Measurements from ENCODE around the gene SIGLEC5. TPM values are rescaled to one million over a fixed set of nuclear protein-coding genes. Genes with fewer than 3 reads are reported as not detected.

Gene SIGLEC5
- total RNA-seq, 2 experiments from 2014 or later, result not detected

DNA sequence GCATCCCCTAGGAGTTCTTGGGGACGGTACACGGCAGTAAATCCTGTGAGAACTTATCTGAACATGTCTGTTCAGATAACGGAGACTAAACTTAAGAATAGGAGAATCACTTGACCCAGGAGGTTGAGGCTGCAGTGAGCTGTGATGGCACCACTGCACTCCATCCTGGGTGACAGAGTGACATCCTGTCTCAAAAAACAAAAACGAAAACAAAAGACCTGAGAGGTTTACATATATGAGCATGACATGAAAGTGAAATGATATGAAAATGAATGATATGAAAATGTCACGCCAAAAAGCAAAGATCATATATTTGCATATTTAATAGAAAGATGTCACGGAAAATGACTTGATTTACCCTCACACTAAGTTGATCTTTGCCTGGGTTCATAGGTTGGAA is 53.4 kb downstream of the SIGLEC5 start:
- no peaks in the 10 kb centered on the region for H3K27me3 Mint-ChIP-seq
- H3K4me3 Mint-ChIP-seq, result no peak overlapping the region
- DNase-seq, result no peak
- H3K27ac Mint-ChIP-seq, result no peak overlapping the region
- no peaks in the 10 kb centered on the region for H3K9me3 Mint-ChIP-seq
- H3K4me1 Mint-ChIP-seq, result peaks cover 18% of the 10 kb centered on the region
- H3K36me3 Mint-ChIP-seq, result peaks cover 68% of the 10 kb centered on the region

DNA sequence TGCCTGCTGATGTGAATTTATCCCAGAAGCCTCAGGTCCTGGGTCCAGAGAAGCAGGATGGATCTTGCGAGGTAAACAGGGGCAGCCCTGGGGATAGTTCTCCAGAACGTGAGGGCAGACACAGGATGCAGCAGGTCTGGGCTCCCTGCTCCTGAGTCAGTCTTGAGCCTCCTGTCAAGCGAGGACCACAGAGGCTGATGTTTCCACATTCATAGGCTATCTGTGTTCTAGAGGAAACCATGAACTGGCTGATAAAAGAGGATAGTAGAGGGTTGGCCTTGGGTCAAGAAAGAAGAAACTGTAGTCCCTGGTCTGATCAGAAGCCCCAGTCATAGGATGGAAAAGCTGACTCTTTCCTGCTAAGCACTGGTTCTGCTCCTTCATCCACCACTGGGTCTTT is 56.9 kb downstream of the SIGLEC5 start:
- Mint-ChIP-seq H3K36me3 (peaks cover 50% of the 10 kb centered on the region), H3K27ac (no peak overlapping the region), H3K4me3 (peak overlapping the region; percentile 7), H3K9me3 (peaks cover 2% of the 10 kb centered on the region), H3K27me3 (peaks cover 1% of the 10 kb centered on the region), H3K4me1 (peaks cover 26% of the 10 kb centered on the region)
- no peak for DNase-seq

DNA sequence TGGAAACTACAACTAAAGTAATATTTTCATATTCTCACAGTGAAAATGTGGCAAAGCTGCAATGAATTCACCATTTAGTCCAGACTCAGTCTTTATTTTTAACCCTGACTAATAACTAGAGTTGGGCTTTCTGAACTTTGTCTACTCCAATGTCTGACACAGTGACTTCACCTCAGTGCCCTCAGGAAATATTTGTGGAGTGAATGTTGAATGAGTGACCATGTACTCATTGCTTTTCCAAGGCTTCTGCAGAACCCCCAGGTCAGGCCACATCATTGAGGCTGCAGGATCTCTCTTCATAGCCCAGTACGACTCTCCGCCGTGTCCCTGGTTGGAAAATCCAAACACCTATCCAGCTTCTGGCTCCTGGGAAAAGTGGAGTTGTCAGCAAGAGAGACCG is 57.3 kb downstream of the SIGLEC5 start:
- Mint-ChIP-seq H3K36me3 (peaks cover 46% of the 10 kb centered on the region), H3K27me3 (peaks cover 5% of the 10 kb centered on the region), H3K4me3 (no peak overlapping the region), H3K9me3 (peaks cover 2% of the 10 kb centered on the region), H3K4me1 (peaks cover 26% of the 10 kb centered on the region), H3K27ac (no peak overlapping the region)
- no peak for DNase-seq

DNA sequence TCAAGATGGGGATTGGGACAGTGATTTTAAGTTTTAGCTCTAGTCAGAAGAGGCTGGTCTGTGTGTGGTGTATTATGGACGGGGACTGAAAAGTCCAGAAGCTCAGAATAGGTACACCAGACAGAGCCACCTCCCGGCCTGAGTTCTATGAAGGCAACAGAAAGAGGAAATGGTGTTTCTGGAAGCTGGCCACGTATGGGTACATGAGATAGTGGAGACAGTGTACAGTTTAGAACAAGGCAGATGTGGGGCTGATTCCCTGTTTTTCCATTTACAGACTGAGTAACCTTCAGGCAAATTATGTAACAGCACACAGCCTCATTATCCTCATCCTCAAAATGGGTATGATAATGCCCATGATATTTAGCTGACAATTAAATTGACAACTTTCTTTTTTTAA is 57.8 kb downstream of the SIGLEC5 start:
- no peak overlapping the region for H3K27ac Mint-ChIP-seq
- DNase-seq, result no peak
- H3K27me3 Mint-ChIP-seq, result peaks cover 6% of the 10 kb centered on the region
- H3K36me3 Mint-ChIP-seq, result peaks cover 42% of the 10 kb centered on the region
- peaks cover 26% of the 10 kb centered on the region for H3K4me1 Mint-ChIP-seq
- H3K9me3 Mint-ChIP-seq, result peaks cover 2% of the 10 kb centered on the region
- H3K4me3 Mint-ChIP-seq, result peak overlapping the region; percentile 98

DNA sequence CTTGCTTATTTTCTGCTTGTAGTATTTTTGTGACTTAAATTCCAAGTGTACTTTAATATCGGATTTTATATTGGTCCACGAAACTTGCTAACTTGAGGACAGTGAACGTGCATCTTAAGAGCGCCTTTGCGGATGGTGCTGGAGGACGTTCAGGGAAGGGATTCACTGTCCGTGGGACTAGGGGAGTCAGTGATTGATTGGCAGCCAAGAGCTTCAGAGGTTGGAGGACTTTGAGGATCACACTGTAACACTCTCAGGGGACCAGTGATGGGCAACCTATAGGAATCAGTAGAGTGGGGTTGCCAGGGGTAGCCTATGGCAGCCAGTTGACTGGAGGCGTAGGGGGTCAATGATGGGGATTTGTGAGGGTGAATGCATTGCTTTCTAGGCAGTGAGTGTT is 58.6 kb downstream of the SIGLEC5 start:
- Mint-ChIP-seq H3K4me1 (peaks cover 23% of the 10 kb centered on the region), H3K9me3 (peaks cover 2% of the 10 kb centered on the region), H3K27me3 (peaks cover 6% of the 10 kb centered on the region), H3K4me3 (peak overlapping the region; percentile 98), H3K36me3 (peaks cover 34% of the 10 kb centered on the region), H3K27ac (peak overlapping the region; percentile 88)
- no peak for DNase-seq

DNA sequence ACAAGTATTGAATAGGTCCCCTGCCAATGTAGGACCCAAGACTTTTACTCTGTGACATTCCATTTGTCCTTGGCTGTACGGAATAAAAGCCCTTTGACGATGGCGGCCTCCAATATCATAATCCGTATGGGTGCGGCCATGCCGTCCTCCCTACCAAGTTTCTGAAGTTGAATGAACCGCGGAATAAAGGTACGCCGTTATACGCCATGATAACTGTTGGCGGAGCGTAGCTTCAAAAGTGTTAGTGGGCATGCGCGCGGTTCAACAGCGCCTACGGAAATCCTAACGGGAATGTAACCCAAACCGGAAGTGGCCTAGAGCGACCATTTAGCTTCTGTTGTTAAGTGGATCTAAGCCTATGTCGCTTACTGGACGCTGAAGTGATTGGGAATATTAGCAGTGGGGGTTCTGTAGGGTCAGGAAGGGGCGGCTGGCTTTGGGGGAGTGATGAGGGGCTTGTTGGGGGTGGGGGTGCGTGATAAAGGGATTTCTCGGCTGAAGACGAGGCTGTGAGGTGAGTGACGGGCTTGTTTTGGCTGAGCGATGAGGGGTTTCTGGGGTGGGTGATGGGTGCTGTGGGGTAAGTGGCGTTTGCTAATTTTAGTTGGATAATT is 59.1 kb downstream of the SIGLEC5 start, which contains the start of gene ZNF175:
TSS of gene ZNF175 (plus strand) at position 322 of the 614 bp plus-strand sequence. CDS start 2,047 bp downstream, outside the sequence.
- Mint-ChIP-seq H3K27ac (peak within 1 kb of the TSS; percentile 88), H3K4me3 (peak within 1 kb of the TSS; percentile 98), H3K27me3 (peaks cover 6% of the 10 kb centered on the region), H3K9me3 (peaks cover 2% of the 10 kb centered on the region), H3K4me1 (peaks cover 22% of the 10 kb centered on the region), H3K36me3 (peaks cover 33% of the 10 kb centered on the region)
- DNase-seq, result peak; percentile 79

DNA sequence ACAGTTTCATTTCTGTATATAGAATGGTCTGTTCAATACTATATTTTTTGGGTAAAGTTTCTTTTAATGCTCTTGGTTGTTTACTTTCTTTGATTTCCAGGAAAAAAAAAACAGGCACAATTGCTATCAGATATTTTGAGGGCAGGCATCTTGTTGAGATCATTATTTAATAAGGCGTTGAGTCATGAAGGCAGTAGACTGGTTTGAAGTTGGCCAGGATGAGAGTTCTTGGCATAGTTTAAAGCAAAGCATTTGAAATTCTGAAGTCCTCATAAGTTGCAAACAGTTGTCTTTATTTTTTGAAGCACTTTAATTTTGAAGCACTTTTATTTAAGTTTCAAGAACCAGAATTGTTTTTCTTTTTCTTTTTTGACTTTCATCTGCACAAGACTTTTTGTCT is 61.7 kb downstream of the SIGLEC5 start:
- Mint-ChIP-seq H3K4me3 (no peak overlapping the region), H3K27me3 (peaks cover 26% of the 10 kb centered on the region), H3K4me1 (peaks cover 20% of the 10 kb centered on the region), H3K36me3 (peaks cover 19% of the 10 kb centered on the region), H3K27ac (no peak overlapping the region), H3K9me3 (peaks cover 2% of the 10 kb centered on the region)
- DNase-seq, result no peak

DNA sequence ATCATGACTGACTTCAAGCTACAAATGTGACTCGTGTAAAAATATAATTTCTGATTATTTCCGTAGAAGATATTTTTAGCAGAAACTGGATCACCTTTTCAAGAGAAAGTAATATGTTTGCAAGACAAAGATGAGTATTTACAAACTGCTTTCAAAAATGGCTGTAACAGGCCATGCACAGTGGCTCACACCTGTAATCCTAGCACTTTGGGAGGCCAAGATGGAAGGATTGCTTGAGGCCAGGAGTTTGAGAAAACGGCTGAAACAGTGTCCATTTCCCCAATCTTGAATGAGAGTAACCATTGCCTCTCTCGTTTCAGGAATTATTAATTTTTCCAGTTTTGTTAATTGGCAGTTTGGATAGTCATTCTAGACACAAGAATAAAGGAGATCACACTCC is 62.6 kb downstream of the SIGLEC5 start:
- H3K27me3 Mint-ChIP-seq, result peaks cover 33% of the 10 kb centered on the region
- no peak overlapping the region for H3K27ac Mint-ChIP-seq
- H3K9me3 Mint-ChIP-seq, result peaks cover 2% of the 10 kb centered on the region
- peaks cover 12% of the 10 kb centered on the region for H3K36me3 Mint-ChIP-seq
- no peak overlapping the region for H3K4me3 Mint-ChIP-seq
- H3K4me1 Mint-ChIP-seq, result peaks cover 14% of the 10 kb centered on the region
- no peak for DNase-seq

DNA sequence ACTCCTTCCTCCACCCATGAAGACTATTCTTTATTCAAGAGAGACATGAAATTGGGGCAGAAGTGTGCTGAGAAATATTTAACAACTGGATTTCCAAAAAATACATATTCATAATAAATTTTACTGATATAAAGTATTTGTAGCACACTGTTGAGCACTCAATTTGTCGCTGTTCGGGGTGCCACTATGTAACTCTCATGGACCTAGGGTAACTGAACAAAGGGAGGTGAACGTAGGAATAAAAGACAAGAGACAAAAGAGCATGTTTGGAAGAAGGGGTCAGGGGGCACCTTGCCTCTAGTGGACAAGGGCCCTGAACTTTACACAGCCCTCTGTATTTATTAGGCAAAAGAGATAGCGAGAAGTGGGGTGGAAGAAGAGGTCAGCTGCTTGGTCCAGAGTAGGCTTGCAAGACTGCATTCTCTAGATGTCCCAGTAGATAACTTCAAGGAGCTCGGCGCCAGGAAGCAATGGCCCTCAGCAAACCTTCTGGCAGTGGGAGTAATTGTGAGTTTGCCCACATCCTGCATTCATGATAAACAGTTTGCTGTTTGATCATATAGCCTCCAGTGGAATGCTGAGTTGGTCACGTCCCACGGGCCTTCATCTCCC is 63.6 kb downstream of the SIGLEC5 start:
- peaks cover 5% of the 10 kb centered on the region for H3K4me1 Mint-ChIP-seq
- no peak for DNase-seq
- no peak overlapping the region for H3K4me3 Mint-ChIP-seq
- peaks cover 4% of the 10 kb centered on the region for H3K36me3 Mint-ChIP-seq
- H3K27ac Mint-ChIP-seq, result no peak overlapping the region
- peaks cover 38% of the 10 kb centered on the region for H3K27me3 Mint-ChIP-seq
- peaks cover 2% of the 10 kb centered on the region for H3K9me3 Mint-ChIP-seq

DNA sequence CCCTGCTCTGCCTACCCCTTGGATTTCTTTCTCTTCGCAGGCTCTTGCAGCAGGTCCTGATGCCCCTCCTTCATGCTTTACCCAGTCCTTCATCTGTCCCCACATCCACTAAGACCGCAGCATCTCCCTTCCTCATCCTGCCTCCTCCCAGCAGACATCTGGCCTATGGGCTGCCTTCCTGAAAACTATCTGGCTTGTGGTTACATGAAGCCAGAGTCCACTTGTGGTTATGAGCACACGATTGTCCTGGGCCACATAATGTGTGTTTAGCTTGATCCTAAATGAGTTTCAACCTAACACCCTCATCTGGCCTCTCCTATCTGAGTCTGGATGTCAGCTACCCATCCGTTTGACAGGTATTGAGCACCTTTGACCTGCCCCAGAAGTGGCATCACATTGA is 64.6 kb downstream of the SIGLEC5 start:
- Mint-ChIP-seq H3K9me3 (peaks cover 2% of the 10 kb centered on the region), H3K27me3 (peaks cover 47% of the 10 kb centered on the region), H3K27ac (no peak overlapping the region), H3K36me3 (no peaks in the 10 kb centered on the region), H3K4me3 (no peak overlapping the region), H3K4me1 (peaks cover 3% of the 10 kb centered on the region)
- DNase-seq, result no peak

DNA sequence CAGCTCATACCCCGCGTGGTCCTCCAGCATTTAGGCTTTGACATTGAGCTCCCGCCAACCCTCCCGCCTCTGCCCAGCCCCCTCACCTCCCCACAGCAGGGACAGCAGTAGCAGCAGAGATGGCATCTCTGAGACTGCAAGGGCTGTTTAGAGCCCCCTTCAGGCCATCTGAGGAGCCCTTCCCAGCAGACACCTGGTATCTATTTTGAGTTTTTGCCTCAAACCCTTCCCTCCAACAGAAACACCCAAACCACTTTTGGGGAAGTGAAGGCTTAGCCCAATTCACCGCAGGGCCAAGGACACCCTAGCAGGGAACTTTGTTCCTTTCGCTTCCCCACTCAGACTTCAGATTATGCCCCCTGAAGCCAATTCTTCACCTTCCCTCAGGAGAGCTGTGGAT is 65.4 kb downstream of the SIGLEC5 start:
- DNase-seq, result no peak
- no peaks in the 10 kb centered on the region for H3K9me3 Mint-ChIP-seq
- peaks cover 48% of the 10 kb centered on the region for H3K27me3 Mint-ChIP-seq
- H3K27ac Mint-ChIP-seq, result no peak overlapping the region
- no peak overlapping the region for H3K4me3 Mint-ChIP-seq
- no peaks in the 10 kb centered on the region for H3K36me3 Mint-ChIP-seq
- H3K4me1 Mint-ChIP-seq, result no peaks in the 10 kb centered on the region

Other genes starting within 250 kb of the SIGLEC5 start
- not detected for gene LIM2, start 242.4 kb downstream of the SIGLEC5 start, total RNA-seq
- under 1 TPM in 1 of 2 experiments, not detected in 1; 0.39 TPM for gene C19orf84, start 239.8 kb downstream of the SIGLEC5 start, total RNA-seq
- gene SIGLEC10, start 212.8 kb downstream of the SIGLEC5 start, total RNA-seq, result not detected
- not detected for gene SIGLEC8, start 171.9 kb downstream of the SIGLEC5 start, total RNA-seq
- not detected for gene CEACAM18, start 151.9 kb downstream of the SIGLEC5 start, total RNA-seq
- gene SIGLEC12, start 128.6 kb downstream of the SIGLEC5 start, total RNA-seq, result under 1 TPM; 0.33 to 0.76 TPM
- gene SIGLEC6, start 98.7 kb downstream of the SIGLEC5 start, total RNA-seq, result not detected
- 10 to 100 TPM in 1 of 2 experiments, 1 to 10 TPM in 1; 8.9 to 10.1 TPM for gene ZNF175, start 59.1 kb downstream of the SIGLEC5 start, total RNA-seq
- under 1 TPM; 0.14 to 0.36 TPM for gene SIGLEC14, start 16.4 kb upstream of the SIGLEC5 start, total RNA-seq
- 1 to 10 TPM; 2.0 to 2.1 TPM for gene SPACA6, start 62.9 kb upstream of the SIGLEC5 start, total RNA-seq
- not detected for gene HAS1, start 93.6 kb upstream of the SIGLEC5 start, total RNA-seq
- gene FPR1, start 121.5 kb upstream of the SIGLEC5 start, total RNA-seq, result not detected
- gene FPR2, start 130.8 kb upstream of the SIGLEC5 start, total RNA-seq, result not detected
- not detected for gene FPR3, start 164.8 kb upstream of the SIGLEC5 start, total RNA-seq